ENCODE results near the gene ZEB2.

- TF ChIP-seq CTCF (IDR thresholded peaks at IDR 0.05; ENCODE audit: low read depth, low read length, missing input control) (no peak), REST (IDR thresholded peaks at IDR 0.05) (no peak), MAX (IDR thresholded peaks at IDR 0.05) (no peak)
Measured at GRCh38 chr2:144496092-144496976, 23.6 kb downstream of the ZEB2 start.
